GM12874 (cell line): Measurements from ENCODE around the gene ST7.

ENCODE experiments used
- CTCF ChIP-seq: IDR thresholded peaks from 2 replicates; pipeline ENCODE4 v1.5.1; 2011; ENCODE audit warnings: low read depth, mild to moderate bottlenecking, control low read depth, low read length, moderate library complexity; ENCODE audit not compliant: insufficient read depth

ST7 gene

GRCh38 chr7:116966601-116967000, 13.3 kb downstream of the ST7 start:
- no peak for TF ChIP-seq CTCF

GRCh38 chr7:116967254-116967922, 14.1 kb downstream of the ST7 start:
- no peak for TF ChIP-seq CTCF

- no peak for TF ChIP-seq CTCF
Observed at GRCh38 chr7:116967983-116968382, 14.7 kb downstream of the ST7 start.

GRCh38 chr7:116968631-116969030, 15.3 kb downstream of the ST7 start:
- TF ChIP-seq CTCF, result no peak

- no peak for TF ChIP-seq CTCF
Observed at GRCh38 chr7:116969371-116969902, 16.1 kb downstream of the ST7 start.

GRCh38 chr7:116970238-116970910, 17.1 kb downstream of the ST7 start:
- no peak for TF ChIP-seq CTCF

- no peak for TF ChIP-seq CTCF
Observed at GRCh38 chr7:116971869-116972268, 18.6 kb downstream of the ST7 start.
